ENCODE results near the gene TLDC2. TPM values are rescaled to one million over a fixed set of nuclear protein-coding genes. Genes with fewer than 3 reads are reported as not detected.
"Not testable (repeated sequence)": the region's sequence is repeated elsewhere in the genome, so short reads cannot be mapped to it uniquely, and the experiment has no call there.

TLDC2 gene
- total RNA-seq, 1 donor from 2014 or later = not detected

- Histone ChIP-seq H3K27me3 (no peaks in the 10 kb centered on the region), H3K9me3 (no peaks in the 10 kb centered on the region), H3K36me3 (peaks cover 34 to 78% of the 10 kb centered on the region in 2 donors), H3K4me3 (no peak overlapping the region), H3K27ac (no peak overlapping the region), H3K4me1 (peaks cover 0 to 13% of the 10 kb centered on the region in 2 donors)
- intact Hi-C loops (cut with DNase I) = no loop called here
- no peak for TF ChIP-seq CTCF (IDR thresholded peaks at IDR 0.05)
- no peak for DNase-seq (ENCODE audit: low spot score in 2 of 2)
Measured at GRCh38 chr20:36932476-36933426, 56.8 kb downstream of the TLDC2 start.

GRCh38 chr20:36933571-36933970 is 57.6 kb downstream of the TLDC2 start:
- DNase-seq (ENCODE audit: low spot score in 2 of 2); H3K9me3 ChIP-seq; H3K27ac ChIP-seq; H3K27me3 ChIP-seq; intact Hi-C loops (cut with DNase I); H3K4me3 ChIP-seq: not testable (repeated sequence)
- peaks cover 27 to 75% of the 10 kb centered on the region in 2 donors for H3K36me3 ChIP-seq
- H3K4me1 ChIP-seq = peaks cover 0 to 13% of the 10 kb centered on the region in 2 donors

GRCh38 chr20:36936341-36936740 is 60.4 kb downstream of the TLDC2 start:
- no peak for DNase-seq (ENCODE audit: low spot score in 2 of 2)
- TF ChIP-seq CTCF (IDR thresholded peaks at IDR 0.05) = no peak
- intact Hi-C loops (cut with DNase I) = no loop called here
- Histone ChIP-seq H3K36me3 (peaks cover 16 to 58% of the 10 kb centered on the region in 2 donors), H3K9me3 (no peaks in the 10 kb centered on the region), H3K4me1 (peaks cover 0 to 13% of the 10 kb centered on the region in 2 donors), H3K27me3 (no peaks in the 10 kb centered on the region), H3K4me3 (no peak overlapping the region), H3K27ac (peak overlapping the region; percentile 47 to 53)

- intact Hi-C loops (cut with DNase I); H3K4me3 ChIP-seq; H3K9me3 ChIP-seq; DNase-seq (ENCODE audit: low spot score in 2 of 2); H3K27me3 ChIP-seq: not testable (repeated sequence)
- H3K4me1 ChIP-seq = peaks cover 0 to 15% of the 10 kb centered on the region in 2 donors
- peaks cover 15 to 54% of the 10 kb centered on the region in 2 donors for H3K36me3 ChIP-seq
- H3K27ac ChIP-seq = peak overlapping the region; percentile 47 to 53
Measured at GRCh38 chr20:36936761-36937401, 60.9 kb downstream of the TLDC2 start.

GRCh38 chr20:36937402-36937770 is 61.4 kb downstream of the TLDC2 start:
- no peak for DNase-seq (ENCODE audit: low spot score in 2 of 2)
- Histone ChIP-seq H3K4me1 (peaks cover 0 to 15% of the 10 kb centered on the region in 2 donors), H3K36me3 (peaks cover 12 to 55% of the 10 kb centered on the region in 2 donors), H3K4me3 (no peak overlapping the region), H3K9me3 (no peaks in the 10 kb centered on the region), H3K27me3 (no peaks in the 10 kb centered on the region), H3K27ac (peak overlapping the region; percentile 40 to 44)
- intact Hi-C loops (cut with DNase I) = no loop called here
- no peak for TF ChIP-seq CTCF (IDR thresholded peaks at IDR 0.05)

- no peaks in the 10 kb centered on the region for H3K9me3 ChIP-seq
- no peak overlapping the region for H3K4me3 ChIP-seq
- peaks cover 3 to 52% of the 10 kb centered on the region in 2 donors for H3K36me3 ChIP-seq
- TF ChIP-seq CTCF (IDR thresholded peaks at IDR 0.05) = no peak
- peaks cover 0 to 24% of the 10 kb centered on the region in 2 donors for H3K4me1 ChIP-seq
- no peak for DNase-seq (ENCODE audit: low spot score in 2 of 2)
- intact Hi-C loops (cut with DNase I) = no loop called here
- H3K27ac ChIP-seq = peak overlapping the region; percentile 67 to 77
- no peaks in the 10 kb centered on the region for H3K27me3 ChIP-seq
Measured at GRCh38 chr20:36941401-36941835, 65.5 kb downstream of the TLDC2 start.

Other genes with a start within 250 kb of the TLDC2 start
- gene SLA2, start 229.9 kb upstream of the TLDC2 start, total RNA-seq = not detected
- gene NDRG3, start 130.0 kb upstream of the TLDC2 start, total RNA-seq = 36.9 TPM
- gene DSN1, start 102.4 kb upstream of the TLDC2 start, total RNA-seq = 26.9 TPM
- gene SAMHD1, start 75.6 kb downstream of the TLDC2 start, total RNA-seq = 163 TPM
- 1.9 TPM for gene RBL1, start 219.9 kb downstream of the TLDC2 start, total RNA-seq